NCI-H1930 (cell line): ENCODE measurements around the gene DR1.

ENCODE experiments used
- DNase-seq, 2 experiments: peaks; one replicate each; lab custom pipeline; 2025; lab: John Stamatoyannopoulos, UW

Gene DR1

GRCh38 chr1:93345633-93346420 lies at the start of gene DR1:
TSS of gene DR1 (plus strand) at chr1:93345907. CDS start at chr1:93346646, 739 bp downstream.
- DNase-seq: peak; percentile 79 to 84

GRCh38 chr1:93296555-93297154 lies 49.1 kb upstream of the DR1 start:
- no peak for DNase-seq

GRCh38 chr1:93301131-93301530 lies 44.6 kb upstream of the DR1 start:
- DNase-seq: no peak

- DNase-seq: no peak
These were observed 43.6 kb upstream of the DR1 start for GRCh38 chr1:93302078-93302477.

- DNase-seq: peak; percentile 2 to 33
These were observed 41.0 kb upstream of the DR1 start for GRCh38 chr1:93304716-93305138.

GRCh38 chr1:93306920-93307319 lies 38.8 kb upstream of the DR1 start:
- DNase-seq: no peak

- DNase-seq: no peak
These were observed 32.7 kb upstream of the DR1 start for GRCh38 chr1:93313026-93313425.

GRCh38 chr1:93317207-93317606 lies 28.5 kb upstream of the DR1 start:
- DNase-seq: no peak

GRCh38 chr1:93317943-93318342 lies 27.8 kb upstream of the DR1 start:
- DNase-seq: no peak

- no peak for DNase-seq
These were observed 24.0 kb upstream of the DR1 start for GRCh38 chr1:93321720-93322119.

- no peak for DNase-seq
These were observed 23.4 kb upstream of the DR1 start for GRCh38 chr1:93322349-93322748.

GRCh38 chr1:93323185-93323820 lies 22.4 kb upstream of the DR1 start:
- no peak for DNase-seq

- DNase-seq: no peak
These were observed 20.9 kb upstream of the DR1 start for GRCh38 chr1:93324486-93325464.

- DNase-seq: no peak
These were observed 16.6 kb upstream of the DR1 start for GRCh38 chr1:93328809-93329760.

GRCh38 chr1:93330196-93330595 lies 15.5 kb upstream of the DR1 start:
- DNase-seq: no peak

- no peak for DNase-seq
These were observed 15.1 kb upstream of the DR1 start for GRCh38 chr1:93330617-93331016.

- no peak for DNase-seq
These were observed 14.3 kb upstream of the DR1 start for GRCh38 chr1:93331412-93331811.

- DNase-seq: no peak
These were observed 13.3 kb upstream of the DR1 start for GRCh38 chr1:93332368-93332767.

GRCh38 chr1:93338387-93339146 lies 7.1 kb upstream of the DR1 start:
- DNase-seq: no peak

GRCh38 chr1:93339171-93339697 lies 6.5 kb upstream of the DR1 start:
- DNase-seq: no peak
